Endothelial cell of umbilical vein (primary cell): ENCODE measurements around the gene GTPBP10. TPM values are rescaled to one million over a fixed set of nuclear protein-coding genes. Genes with fewer than 3 reads are reported as not detected.

Source experiments
- BruUV-seq: library from RNA; stranded (reverse); fragments of 400-500 nt; replicated peaks from 2 replicates; lab custom pipeline; 2021; lab: Mats Ljungman, UMichigan
- CTCF ChIA-PET: fragments of 300-600, 350-600 bp; sonication (Branson Sonifier 250); formaldehyde crosslinking; loops from one replicate; lab custom pipeline; 2021; ENCODE audit warnings: antibody characterized with exemption, inconsistent platforms; lab: Charles Lee
- POLR2A ChIA-PET: fragments of 300-600, 350-600 bp; sonication (Branson Sonifier 250); formaldehyde crosslinking; loops from one replicate; lab custom pipeline; 2021; ENCODE audit warnings: antibody characterized with exemption, inconsistent platforms; lab: Charles Lee
- DNase-seq: peaks from one replicate; pipeline ENCODE4 v3.0.0-alpha.2; 2011; ENCODE audit warnings: low read depth, low spot score
- FAIRE-seq: peaks from 2 replicates; lab custom pipeline; 2011; peaks lifted over from hg19 to GRCh38; lab: Jason Lieb, UNC
- H2AFZ ChIP-seq: 2 replicates; pipeline ENCODE4 v1.6.0; 2012; ENCODE audit warnings: low read depth, low read length, control low read depth, inconsistent platforms
- H3K27ac ChIP-seq: 2 replicates; pipeline ENCODE4 v1.5.1; 2011; ENCODE audit warnings: low read depth, mild to moderate bottlenecking, control low read depth, low read length, moderate library complexity; ENCODE audit not compliant: insufficient read depth
- H3K27me3 ChIP-seq, 2 experiments: 2 replicates each; pipeline versions ENCODE4 v1.6.0 to v1.6.1; 2011; ENCODE audit warnings: low read length in 2 of 2, mixed read lengths in 1 of 2; ENCODE audit not compliant: control insufficient read depth in 2 of 2, insufficient read depth in 2 of 2
- H3K36me3 ChIP-seq, 2 experiments: 2 replicates in 1 of 2; 3 replicates in 1 of 2; pipeline ENCODE4 v1.5.1; 2011; ENCODE audit warnings: low read length in 2 of 2, mild to moderate bottlenecking in 1 of 2, moderate library complexity in 1 of 2; ENCODE audit not compliant: control insufficient read depth in 2 of 2, insufficient read depth in 2 of 2; ENCODE audit errors: extremely low read depth in 1 of 2
- H3K4me1 ChIP-seq: 3 replicates; pipeline ENCODE4 v1.5.1; 2011; ENCODE audit warnings: mild to moderate bottlenecking, low read length; ENCODE audit not compliant: control insufficient read depth, insufficient read depth; ENCODE audit errors: extremely low read depth
- H3K4me2 ChIP-seq: 2 replicates; pipeline ENCODE4 v1.6.1; 2011; ENCODE audit warnings: low read length, control low read depth, mixed read lengths; ENCODE audit not compliant: insufficient read depth
- H3K4me3 ChIP-seq, 3 experiments: fragments of 200-600 bp in 1 of 3; sonication (generic), shearing (Covaris generic) in 1 of 3; replicated peaks in 1 of 3; 2 replicates each; pipeline ENCODE4 v1.5.1; 2011 to 2016; ENCODE audit warnings: control low read depth in 3 of 3, low read length in 3 of 3, mild to moderate bottlenecking in 2 of 3, inconsistent platforms in 1 of 3, low read depth in 1 of 3, moderate library complexity in 1 of 3; ENCODE audit not compliant: insufficient read depth in 1 of 3
- H3K79me2 ChIP-seq: 2 replicates; pipeline ENCODE4 v1.6.0; 2012; ENCODE audit warnings: low read length, inconsistent platforms; ENCODE audit not compliant: control insufficient read depth, insufficient read depth
- H3K9ac ChIP-seq: replicated peaks from 2 replicates; pipeline ENCODE3; 2011; ENCODE audit warnings: low read length, control low read depth; ENCODE audit not compliant: insufficient read depth; ENCODE audit errors: extremely low read depth
- H3K9me1 ChIP-seq: replicated peaks from 3 replicates; pipeline ENCODE4 v1.6.0; 2011; ENCODE audit warnings: mild to moderate bottlenecking, low read length; ENCODE audit not compliant: control insufficient read depth, insufficient read depth; ENCODE audit errors: extremely low read depth
- H3K9me3 ChIP-seq: replicated peaks from 2 replicates; pipeline ENCODE4 v1.5.1; 2012; ENCODE audit warnings: low read length, inconsistent platforms; ENCODE audit not compliant: control insufficient read depth, insufficient read depth
- H4K20me1 ChIP-seq: replicated peaks from 2 replicates; pipeline ENCODE3; 2011; ENCODE audit warnings: mild to moderate bottlenecking, low read length; ENCODE audit not compliant: control insufficient read depth, insufficient read depth; ENCODE audit errors: extremely low read depth
- EZH2 ChIP-seq: IDR thresholded peaks from 2 replicates; pipeline ENCODE4 v1.6.1; 2012; ENCODE audit warnings: borderline replicate concordance, low read depth, mild to moderate bottlenecking, moderate library complexity, low read length, inconsistent platforms; ENCODE audit not compliant: severe bottlenecking
- FOS ChIP-seq: IDR thresholded peaks from 2 replicates; pipeline ENCODE4 v1.6.1; 2011; ENCODE audit warnings: mild to moderate bottlenecking, low read length, moderate library complexity, borderline replicate concordance; ENCODE audit not compliant: insufficient read depth
- GATA2 ChIP-seq: IDR thresholded peaks from 2 replicates; pipeline ENCODE4 v1.7.0; 2011; ENCODE audit warnings: low read depth, mild to moderate bottlenecking, moderate library complexity, mixed read lengths, low read length; ENCODE audit not compliant: insufficient read length, insufficient read depth
- JUN ChIP-seq: IDR thresholded peaks from 2 replicates; pipeline ENCODE4 v1.6.1; 2011; ENCODE audit warnings: borderline replicate concordance, low read depth; ENCODE audit not compliant: insufficient read length, insufficient read depth
- MYC ChIP-seq: IDR thresholded peaks from one replicate; pipeline ENCODE4 v1.6.1; 2011; ENCODE audit warnings: mild to moderate bottlenecking, low read depth, low read length
- POLR2A ChIP-seq: IDR thresholded peaks from 2 replicates; pipeline ENCODE4 v1.6.1; 2012; ENCODE audit warnings: low read depth, mild to moderate bottlenecking, control low read depth, low read length
- POLR2AphosphoS5 ChIP-seq: IDR thresholded peaks from 2 replicates; pipeline ENCODE4 v1.6.1; 2012; ENCODE audit warnings: low read depth, mild to moderate bottlenecking, control low read depth, low read length, moderate library complexity; ENCODE audit not compliant: insufficient read depth
- dilution Hi-C: fragments of 300-500 bp; cut with MboI; formaldehyde crosslinking; loops from one replicate; pipeline ENCODE4 v1.15.0; 2019; ENCODE audit warnings: low sequenced_read_pairs; ENCODE audit not compliant: extremely low pct_ligation_motif_present
- intact Hi-C: fragments of 100-400 bp; cut with micrococcal nuclease; formaldehyde crosslinking; loops from one replicate; pipeline ENCODE4 v1.10.0; 2022
- polyA plus RNA-seq, 4 experiments: library from polyadenylated mRNA; depleted of rRNA in 3 of 4; stranded (reverse) in 3 of 4; unstranded in 1 of 4; fragments of >200 nt; gene quantifications; 2 replicates each; pipeline versions ENCODE4 v1.2.1 to v1.2.3, GENCODE V29; 2011 to 2012; ENCODE audit warnings: missing spikeins in 1 of 4
- total RNA-seq: library from RNA; stranded (reverse); gene quantifications from 2 replicates; pipeline ENCODE4 v1.2.3, GENCODE V29; 2021
- TF ChIP-seq, protein P1 (sequence below), 2 donors: IDR thresholded peaks; 1 replicate in 1 of 2; 2 replicates in 1 of 2; pipeline ENCODE4 v1.5.1; 2011; ENCODE audit warnings: low read length in 2 of 2, mild to moderate bottlenecking in 2 of 2, moderate library complexity in 2 of 2, control low read depth in 1 of 2, inconsistent platforms in 1 of 2, low read depth in 1 of 2; ENCODE audit not compliant: insufficient read depth in 1 of 2; ENCODE audit errors: extremely low read depth in 1 of 2
- TF ChIP-seq, protein P2 (sequence below): IDR thresholded peaks from 2 replicates; pipeline ENCODE4 v1.6.1; 2011; ENCODE audit not compliant: insufficient read depth, insufficient read length

Gene GTPBP10
- total and polyA plus RNA-seq, 2 donors (not counting 3 experiments of a cell fraction or from before 2014, with no cell fraction given), result 3.5 to 16.7 TPM

- dilution Hi-C loops, result no loop called here
- no peak for FAIRE-seq
- no peaks in the 10 kb centered on the region for H3K79me2 ChIP-seq
- H4K20me1 ChIP-seq, result no peaks in the 10 kb centered on the region
- H3K36me3 ChIP-seq, result no peaks in the 10 kb centered on the region
- intact Hi-C loops, result no loop called here
- no peak overlapping the region for H3K4me3 ChIP-seq
- no peak overlapping the region for H2AFZ ChIP-seq
- H3K27me3 ChIP-seq, result peaks cover 50 to 80% of the 10 kb centered on the region in 2 experiments
- POLR2A ChIA-PET, result no interaction called here
- CTCF ChIA-PET, result interaction anchor here (1.0 to 1.5 kb wide), 2 partner anchors 16 to 108 kb away, joined by 3 read pairs; no protein-coding TSS in a partner anchor
- no peak for DNase-seq
- no peaks in the 10 kb centered on the region for H3K4me1 ChIP-seq
- no TSS peak for BruUV-seq
- H3K4me2 ChIP-seq, result no peak overlapping the region
- TF ChIP-seq GATA2 (no peak), MYC (no peak), POLR2AphosphoS5 (no peak), JUN (no peak), EZH2 (no peak), POLR2A (no peak), FOS (no peak)
- TF ChIP-seq, protein P1, sequence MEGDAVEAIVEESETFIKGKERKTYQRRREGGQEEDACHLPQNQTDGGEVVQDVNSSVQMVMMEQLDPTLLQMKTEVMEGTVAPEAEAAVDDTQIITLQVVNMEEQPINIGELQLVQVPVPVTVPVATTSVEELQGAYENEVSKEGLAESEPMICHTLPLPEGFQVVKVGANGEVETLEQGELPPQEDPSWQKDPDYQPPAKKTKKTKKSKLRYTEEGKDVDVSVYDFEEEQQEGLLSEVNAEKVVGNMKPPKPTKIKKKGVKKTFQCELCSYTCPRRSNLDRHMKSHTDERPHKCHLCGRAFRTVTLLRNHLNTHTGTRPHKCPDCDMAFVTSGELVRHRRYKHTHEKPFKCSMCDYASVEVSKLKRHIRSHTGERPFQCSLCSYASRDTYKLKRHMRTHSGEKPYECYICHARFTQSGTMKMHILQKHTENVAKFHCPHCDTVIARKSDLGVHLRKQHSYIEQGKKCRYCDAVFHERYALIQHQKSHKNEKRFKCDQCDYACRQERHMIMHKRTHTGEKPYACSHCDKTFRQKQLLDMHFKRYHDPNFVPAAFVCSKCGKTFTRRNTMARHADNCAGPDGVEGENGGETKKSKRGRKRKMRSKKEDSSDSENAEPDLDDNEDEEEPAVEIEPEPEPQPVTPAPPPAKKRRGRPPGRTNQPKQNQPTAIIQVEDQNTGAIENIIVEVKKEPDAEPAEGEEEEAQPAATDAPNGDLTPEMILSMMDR (IDR thresholded peaks at IDR 0.05; ENCODE audit: extremely low read depth in 1 of 2, insufficient read depth in 1 of 2, low read depth in 1 of 2, low read length in 2 of 2), result no peak
- TF ChIP-seq, protein P2, sequence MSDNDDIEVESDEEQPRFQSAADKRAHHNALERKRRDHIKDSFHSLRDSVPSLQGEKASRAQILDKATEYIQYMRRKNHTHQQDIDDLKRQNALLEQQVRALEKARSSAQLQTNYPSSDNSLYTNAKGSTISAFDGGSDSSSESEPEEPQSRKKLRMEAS, result no peak
- H3K9ac ChIP-seq, result no peak overlapping the region
- H3K27ac ChIP-seq, result no peak overlapping the region
- H3K9me3 ChIP-seq, result no peaks in the 10 kb centered on the region
- no peaks in the 10 kb centered on the region for H3K9me1 ChIP-seq
These were observed 26.5 kb upstream of the GTPBP10 start for GRCh38 chr7:90320014-90320413.
